ENCODE data around the gene VWA1. TPM values are rescaled to one million over a fixed set of nuclear protein-coding genes. Genes with fewer than 3 reads are reported as not detected.
"Not testable (repeated sequence)": the region's sequence is repeated elsewhere in the genome, so short reads cannot be mapped to it uniquely, and the experiment has no call there.

VWA1 gene
- polyA plus RNA-seq, 1 donor = 92.3 TPM

- not testable (repeated sequence) for H3K27me3 ChIP-seq (ENCODE audit: control insufficient read depth, insufficient read depth, low read length); H3K9me3 ChIP-seq (ENCODE audit: control insufficient read depth, low read depth, low read length); H3K27ac ChIP-seq (ENCODE audit: low read length); DNase-seq; H3K4me1 ChIP-seq (ENCODE audit: control insufficient read depth, insufficient read depth, low read length); H3K4me3 ChIP-seq (ENCODE audit: low read length)
- WGBS (ENCODE audit: insufficient coverage, low lambda C conversion rate) = no CpG with 5 or more reads among the region's 17 CpGs
- peaks cover 30% of the 10 kb centered on the region for H3K36me3 ChIP-seq (ENCODE audit: control insufficient read depth, insufficient read depth, low read length)
Measured at GRCh38 chr1:1476011-1476410, 40.5 kb downstream of the VWA1 start.

- no peak overlapping the region for H3K27ac ChIP-seq (ENCODE audit: low read length)
- WGBS (ENCODE audit: insufficient coverage, low lambda C conversion rate) = no CpG with 5 or more reads among the region's 22 CpGs
Measured at GRCh38 chr1:1477206-1477605, 41.7 kb downstream of the VWA1 start.

GRCh38 chr1:1479547-1480487 is 44.3 kb downstream of the VWA1 start:
- peaks cover 47% of the 10 kb centered on the region for H3K36me3 ChIP-seq (ENCODE audit: control insufficient read depth, insufficient read depth, low read length)
- H3K4me1 ChIP-seq (ENCODE audit: control insufficient read depth, insufficient read depth, low read length) = no peaks in the 10 kb centered on the region

More at GRCh38 chr1:1477206-1477605, 41.7 kb downstream of the VWA1 start:
- Histone ChIP-seq H3K4me3 (ENCODE audit: low read length) (no peak overlapping the region), H3K9me3 (ENCODE audit: control insufficient read depth, low read depth, low read length) (no peaks in the 10 kb centered on the region), H3K36me3 (ENCODE audit: control insufficient read depth, insufficient read depth, low read length) (peaks cover 30% of the 10 kb centered on the region), H3K27me3 (ENCODE audit: control insufficient read depth, insufficient read depth, low read length) (no peaks in the 10 kb centered on the region), H3K4me1 (ENCODE audit: control insufficient read depth, insufficient read depth, low read length) (peaks cover 2% of the 10 kb centered on the region)
- DNase-seq = no peak

GRCh38 chr1:1480488-1480867 is 45.0 kb downstream of the VWA1 start:
- not testable (repeated sequence) for H3K27ac ChIP-seq (ENCODE audit: low read length); H3K27me3 ChIP-seq (ENCODE audit: control insufficient read depth, insufficient read depth, low read length); H3K9me3 ChIP-seq (ENCODE audit: control insufficient read depth, low read depth, low read length); H3K4me1 ChIP-seq (ENCODE audit: control insufficient read depth, insufficient read depth, low read length); H3K4me3 ChIP-seq (ENCODE audit: low read length); DNase-seq
- peaks cover 47% of the 10 kb centered on the region for H3K36me3 ChIP-seq (ENCODE audit: control insufficient read depth, insufficient read depth, low read length)
- no CpG with 5 or more reads among the region's 16 CpGs for WGBS (ENCODE audit: insufficient coverage, low lambda C conversion rate)

More at GRCh38 chr1:1479547-1480487, 44.3 kb downstream of the VWA1 start:
- no peak overlapping the region for H3K4me3 ChIP-seq (ENCODE audit: low read length)
- no CpG with 5 or more reads among the region's 42 CpGs for WGBS (ENCODE audit: insufficient coverage, low lambda C conversion rate)
- no peaks in the 10 kb centered on the region for H3K27me3 ChIP-seq (ENCODE audit: control insufficient read depth, insufficient read depth, low read length)
- no peak for DNase-seq
- no peaks in the 10 kb centered on the region for H3K9me3 ChIP-seq (ENCODE audit: control insufficient read depth, low read depth, low read length)
- no peak overlapping the region for H3K27ac ChIP-seq (ENCODE audit: low read length)

- DNase-seq; H3K27ac ChIP-seq (ENCODE audit: low read length); H3K27me3 ChIP-seq (ENCODE audit: control insufficient read depth, insufficient read depth, low read length); H3K4me1 ChIP-seq (ENCODE audit: control insufficient read depth, insufficient read depth, low read length); H3K9me3 ChIP-seq (ENCODE audit: control insufficient read depth, low read depth, low read length); H3K4me3 ChIP-seq (ENCODE audit: low read length): not testable (repeated sequence)
- WGBS (ENCODE audit: insufficient coverage, low lambda C conversion rate) = no CpG with 5 or more reads among the region's 30 CpGs
- peaks cover 45% of the 10 kb centered on the region for H3K36me3 ChIP-seq (ENCODE audit: control insufficient read depth, insufficient read depth, low read length)
Measured at GRCh38 chr1:1481811-1482210, 46.3 kb downstream of the VWA1 start.

- peaks cover 42% of the 10 kb centered on the region for H3K36me3 ChIP-seq (ENCODE audit: control insufficient read depth, insufficient read depth, low read length)
- H3K4me3 ChIP-seq (ENCODE audit: low read length) = no peak overlapping the region
- no peaks in the 10 kb centered on the region for H3K9me3 ChIP-seq (ENCODE audit: control insufficient read depth, low read depth, low read length)
- no peaks in the 10 kb centered on the region for H3K4me1 ChIP-seq (ENCODE audit: control insufficient read depth, insufficient read depth, low read length)
- H3K27ac ChIP-seq (ENCODE audit: low read length) = no peak overlapping the region
- no peaks in the 10 kb centered on the region for H3K27me3 ChIP-seq (ENCODE audit: control insufficient read depth, insufficient read depth, low read length)
- 100% methylated on average over 7 of the region's 14 CpGs for WGBS (ENCODE audit: insufficient coverage, low lambda C conversion rate)
- DNase-seq = no peak
Measured at GRCh38 chr1:1482856-1483255, 47.4 kb downstream of the VWA1 start.

- Histone ChIP-seq H3K9me3 (ENCODE audit: control insufficient read depth, low read depth, low read length) (no peaks in the 10 kb centered on the region), H3K4me3 (ENCODE audit: low read length) (no peak overlapping the region), H3K36me3 (ENCODE audit: control insufficient read depth, insufficient read depth, low read length) (peaks cover 43% of the 10 kb centered on the region), H3K27ac (ENCODE audit: low read length) (no peak overlapping the region), H3K4me1 (ENCODE audit: control insufficient read depth, insufficient read depth, low read length) (no peaks in the 10 kb centered on the region), H3K27me3 (ENCODE audit: control insufficient read depth, insufficient read depth, low read length) (no peaks in the 10 kb centered on the region)
- DNase-seq = no peak
- no CpG with 5 or more reads among the region's 16 CpGs for WGBS (ENCODE audit: insufficient coverage, low lambda C conversion rate)
Measured at GRCh38 chr1:1483714-1484113, 48.2 kb downstream of the VWA1 start.

GRCh38 chr1:1484976-1485750 is 49.7 kb downstream of the VWA1 start:
- not testable (repeated sequence) for H3K4me1 ChIP-seq (ENCODE audit: control insufficient read depth, insufficient read depth, low read length); H3K27ac ChIP-seq (ENCODE audit: low read length); H3K9me3 ChIP-seq (ENCODE audit: control insufficient read depth, low read depth, low read length); H3K4me3 ChIP-seq (ENCODE audit: low read length); H3K27me3 ChIP-seq (ENCODE audit: control insufficient read depth, insufficient read depth, low read length); DNase-seq
- H3K36me3 ChIP-seq (ENCODE audit: control insufficient read depth, insufficient read depth, low read length) = peaks cover 41% of the 10 kb centered on the region
- WGBS (ENCODE audit: insufficient coverage, low lambda C conversion rate) = no CpG with 5 or more reads among the region's 46 CpGs

GRCh38 chr1:1485755-1486317 is 50.3 kb downstream of the VWA1 start:
- DNase-seq; H3K27me3 ChIP-seq (ENCODE audit: control insufficient read depth, insufficient read depth, low read length); H3K4me1 ChIP-seq (ENCODE audit: control insufficient read depth, insufficient read depth, low read length); H3K4me3 ChIP-seq (ENCODE audit: low read length); H3K9me3 ChIP-seq (ENCODE audit: control insufficient read depth, low read depth, low read length); H3K27ac ChIP-seq (ENCODE audit: low read length): not testable (repeated sequence)
- peaks cover 42% of the 10 kb centered on the region for H3K36me3 ChIP-seq (ENCODE audit: control insufficient read depth, insufficient read depth, low read length)
- no CpG with 5 or more reads among the region's 31 CpGs for WGBS (ENCODE audit: insufficient coverage, low lambda C conversion rate)

GRCh38 chr1:1487701-1488100 is 52.2 kb downstream of the VWA1 start:
- Histone ChIP-seq H3K4me3 (ENCODE audit: low read length) (no peak overlapping the region), H3K36me3 (ENCODE audit: control insufficient read depth, insufficient read depth, low read length) (peaks cover 50% of the 10 kb centered on the region), H3K9me3 (ENCODE audit: control insufficient read depth, low read depth, low read length) (peaks cover 13% of the 10 kb centered on the region), H3K27ac (ENCODE audit: low read length) (no peak overlapping the region), H3K27me3 (ENCODE audit: control insufficient read depth, insufficient read depth, low read length) (no peaks in the 10 kb centered on the region), H3K4me1 (ENCODE audit: control insufficient read depth, insufficient read depth, low read length) (no peaks in the 10 kb centered on the region)
- WGBS (ENCODE audit: insufficient coverage, low lambda C conversion rate) = no CpG with 5 or more reads among the region's 18 CpGs
- no peak for DNase-seq
